ENCODE data around the gene KIAA0586.

KIAA0586 gene

GRCh38 chr14:58593977-58594376, 166.5 kb downstream of the KIAA0586 start:
- in situ Hi-C loops (cut with MboI; ENCODE audit: low sequenced_read_pairs), result no loop called here

- in situ Hi-C loops (cut with MboI; ENCODE audit: low sequenced_read_pairs), result no loop called here
These were observed 169.5 kb downstream of the KIAA0586 start for GRCh38 chr14:58597041-58597440.

GRCh38 chr14:58598028-58598803, 170.7 kb downstream of the KIAA0586 start:
- in situ Hi-C loops (cut with MboI; ENCODE audit: low sequenced_read_pairs), result no loop called here

- in situ Hi-C loops (cut with MboI; ENCODE audit: low sequenced_read_pairs), result no loop called here
These were observed 171.4 kb downstream of the KIAA0586 start for GRCh38 chr14:58598804-58599525.

GRCh38 chr14:58599707-58600106, 172.2 kb downstream of the KIAA0586 start:
- in situ Hi-C loops (cut with MboI; ENCODE audit: low sequenced_read_pairs), result no loop called here
